Activated naive CD4-positive, alpha-beta T cell treated with anti-CD3 and anti-CD28 coated beads, Interleukin-2, amount 50 U/mL, for 72 hours (primary cell): Measurements from ENCODE around the gene TTC23. TPM values are rescaled to one million over a fixed set of nuclear protein-coding genes. Genes with fewer than 3 reads are reported as not detected.

Experiments
- ATAC-seq, 2 donors: fragments of 150-1000 bp; cut with Tn5 transposase; 2 replicates each; pipeline ENCODE4 v1.10.0; 2021; ENCODE audit warnings: mild to moderate bottlenecking in 2 of 2, moderate library complexity in 2 of 2
- DNase-seq, 2 donors: peaks; one replicate each; pipeline ENCODE4 v3.0.0; 2021 to 2022; ENCODE audit warnings: low spot score in 2 of 2
- H3K27ac Mint-ChIP-seq, 2 donors: one replicate each; pipeline ENCODE4 v1.8.0; 2022; ENCODE audit warnings: mild to moderate bottlenecking in 2 of 2, mixed read lengths in 2 of 2
- H3K36me3 Mint-ChIP-seq, 2 donors: one replicate each; pipeline ENCODE4 v1.8.0; 2022; ENCODE audit warnings: mixed read lengths in 2 of 2
- H3K9me3 Mint-ChIP-seq, 2 donors: one replicate each; pipeline ENCODE4 v1.8.0; 2022; ENCODE audit warnings: mixed read lengths in 2 of 2
- total RNA-seq, 2 donors: library from RNA; stranded (reverse); gene quantifications; one replicate each; pipeline ENCODE4 v1.2.3, GENCODE V29; 2022

Gene TTC23
- total RNA-seq, 2 donors from 2014 or later: 3.1 to 3.6 TPM

GRCh38 chr15:99163271-99164062, 85.9 kb downstream of the TTC23 start:
- H3K36me3 Mint-ChIP-seq: no peaks in the 10 kb centered on the region
- H3K9me3 Mint-ChIP-seq: no peaks in the 10 kb centered on the region
- no peak overlapping the region for H3K27ac Mint-ChIP-seq
- DNase-seq (no peak), ATAC-seq (no peak)

DNA sequence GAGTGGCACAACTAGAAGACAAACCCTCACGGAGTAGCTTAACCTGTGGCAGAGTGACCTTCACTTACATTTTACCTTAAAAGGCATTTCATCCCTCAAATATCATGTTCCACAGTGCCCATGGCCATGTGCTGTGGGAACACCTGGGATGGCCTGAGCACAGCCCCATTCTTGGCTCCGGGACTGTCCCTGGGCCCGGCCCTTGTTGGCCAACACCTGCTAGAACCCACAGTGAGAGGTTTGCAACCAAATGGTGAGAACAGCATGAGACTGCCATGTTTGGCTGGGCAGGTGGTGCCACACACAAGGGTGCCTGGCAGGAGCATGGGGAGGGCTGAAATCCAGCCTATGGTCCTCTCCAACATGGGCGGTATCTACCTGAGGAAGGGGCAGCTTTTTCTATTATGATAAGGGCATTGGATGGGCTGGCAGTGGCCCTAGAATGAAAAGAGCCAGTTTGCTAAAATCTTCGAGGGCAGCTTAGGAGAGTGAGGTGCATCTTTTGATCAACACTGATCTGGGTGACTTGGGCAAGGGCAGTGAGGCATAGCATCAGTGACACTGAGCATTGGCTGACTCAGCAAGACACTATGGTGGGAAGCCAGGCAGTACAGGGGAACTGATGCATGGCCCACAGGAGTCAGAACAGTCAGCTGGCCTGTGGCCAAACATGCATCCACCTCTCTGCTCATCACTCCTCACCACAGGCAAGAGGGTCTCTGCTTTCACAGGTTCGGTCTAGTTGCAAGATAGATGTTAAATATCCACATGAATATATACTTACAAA, 90.6 kb downstream of the TTC23 start:
- Mint-ChIP-seq H3K9me3 (no peaks in the 10 kb centered on the region), H3K27ac (peak overlapping the region in 1 of 2 donors; percentile 87)
- DNase-seq: no peak

DNA sequence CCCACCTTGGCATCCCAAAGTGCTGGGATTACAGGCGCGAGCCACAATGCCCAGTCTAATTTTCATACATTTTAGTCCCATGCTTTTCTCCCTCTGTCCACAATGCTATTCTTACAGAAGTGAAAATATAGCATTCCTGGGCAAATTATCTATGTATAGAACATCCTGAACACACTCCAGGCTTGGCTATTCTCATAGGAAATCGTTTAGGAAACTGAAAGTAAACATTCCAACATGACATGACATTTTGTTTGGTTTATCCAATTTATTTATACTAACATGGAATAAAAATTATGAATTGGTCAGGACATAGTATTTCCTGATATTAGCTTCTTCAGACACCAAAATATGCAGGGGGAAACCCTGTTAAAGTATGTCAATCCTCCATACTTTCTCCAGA, 91.9 kb downstream of the TTC23 start:
- H3K27ac Mint-ChIP-seq: no peak overlapping the region
- H3K36me3 Mint-ChIP-seq: no peaks in the 10 kb centered on the region
- ATAC-seq (no peak), DNase-seq (no peak)
- no peaks in the 10 kb centered on the region for H3K9me3 Mint-ChIP-seq

More for the DNA sequence above, 90.6 kb downstream of the TTC23 start:
- no peak for ATAC-seq
- H3K36me3 Mint-ChIP-seq: no peaks in the 10 kb centered on the region

- Mint-ChIP-seq H3K36me3 (no peaks in the 10 kb centered on the region), H3K27ac (no peak overlapping the region), H3K9me3 (no peaks in the 10 kb centered on the region)
- no peak for DNase-seq
- no peak for ATAC-seq
These were observed 93.4 kb downstream of the TTC23 start for GRCh38 chr15:99155961-99156443.

- no peak for DNase-seq
- ATAC-seq: no peak
- H3K9me3 Mint-ChIP-seq: no peaks in the 10 kb centered on the region
- H3K36me3 Mint-ChIP-seq: no peaks in the 10 kb centered on the region
- H3K27ac Mint-ChIP-seq: no peak overlapping the region
These were observed 95.1 kb downstream of the TTC23 start for GRCh38 chr15:99154271-99154670.

GRCh38 chr15:99153026-99153535, 96.3 kb downstream of the TTC23 start:
- no peaks in the 10 kb centered on the region for H3K36me3 Mint-ChIP-seq

DNA sequence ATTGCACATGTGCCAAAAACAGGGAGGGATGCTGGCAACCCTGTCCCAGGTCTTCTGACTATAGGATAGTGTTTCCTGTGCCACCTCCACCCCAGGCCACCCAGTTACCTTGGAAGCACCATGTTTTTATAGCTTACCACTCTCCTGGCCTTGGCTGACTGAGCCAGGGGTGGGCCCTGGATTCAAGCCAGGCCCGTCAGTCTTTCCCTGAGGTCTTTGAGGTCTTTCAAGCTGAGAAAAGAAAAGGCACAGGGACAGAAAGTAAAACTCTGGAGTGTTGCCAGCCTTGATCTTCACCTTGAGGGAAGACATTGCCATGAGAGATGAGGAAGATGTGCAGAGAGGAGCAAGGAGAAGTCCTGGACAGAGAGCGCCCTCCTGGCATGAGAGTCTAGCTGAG, 98.2 kb downstream of the TTC23 start:
- Mint-ChIP-seq H3K36me3 (no peaks in the 10 kb centered on the region), H3K9me3 (no peaks in the 10 kb centered on the region), H3K27ac (peak overlapping the region; percentile 9 to 47)
- DNase-seq: no peak
- no peak for ATAC-seq

More at GRCh38 chr15:99153026-99153535, 96.3 kb downstream of the TTC23 start:
- DNase-seq: no peak
- ATAC-seq: no peak
- H3K9me3 Mint-ChIP-seq: no peaks in the 10 kb centered on the region
- H3K27ac Mint-ChIP-seq: peak overlapping the region in 1 of 2 donors; percentile 50

GRCh38 chr15:99149366-99149765, 100.0 kb downstream of the TTC23 start:
- Mint-ChIP-seq H3K27ac (no peak overlapping the region), H3K9me3 (no peaks in the 10 kb centered on the region), H3K36me3 (no peaks in the 10 kb centered on the region)
- DNase-seq: no peak
- ATAC-seq: no peak

DNA sequence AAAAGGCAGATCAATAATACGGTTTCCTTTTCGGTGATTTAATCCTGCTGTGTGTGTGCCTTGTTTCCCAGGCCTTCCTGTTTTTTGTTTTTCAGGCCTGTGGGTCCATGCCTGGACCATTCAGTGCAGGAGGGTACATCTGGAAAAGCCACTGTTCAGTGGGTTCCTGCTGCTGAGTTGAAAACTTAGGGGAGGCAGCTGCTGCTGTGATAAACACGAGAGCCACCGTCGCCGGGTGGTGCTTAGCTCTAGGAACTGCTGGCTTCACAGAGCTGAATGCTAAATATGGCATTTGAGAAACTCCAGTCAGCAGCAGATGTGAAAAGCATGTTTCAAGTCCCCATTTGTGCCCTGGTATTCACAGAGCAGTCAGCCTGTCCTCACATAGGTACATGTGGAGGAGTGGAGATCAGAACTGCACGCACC, 100.5 kb downstream of the TTC23 start:
- H3K36me3 Mint-ChIP-seq: no peaks in the 10 kb centered on the region
- no peaks in the 10 kb centered on the region for H3K9me3 Mint-ChIP-seq
- DNase-seq (no peak), ATAC-seq (no peak)
- no peak overlapping the region for H3K27ac Mint-ChIP-seq

GRCh38 chr15:99146661-99147060, 102.7 kb downstream of the TTC23 start:
- Mint-ChIP-seq H3K27ac (no peak overlapping the region), H3K36me3 (no peaks in the 10 kb centered on the region), H3K9me3 (no peaks in the 10 kb centered on the region)
- no peak for DNase-seq
- no peak for ATAC-seq

DNA sequence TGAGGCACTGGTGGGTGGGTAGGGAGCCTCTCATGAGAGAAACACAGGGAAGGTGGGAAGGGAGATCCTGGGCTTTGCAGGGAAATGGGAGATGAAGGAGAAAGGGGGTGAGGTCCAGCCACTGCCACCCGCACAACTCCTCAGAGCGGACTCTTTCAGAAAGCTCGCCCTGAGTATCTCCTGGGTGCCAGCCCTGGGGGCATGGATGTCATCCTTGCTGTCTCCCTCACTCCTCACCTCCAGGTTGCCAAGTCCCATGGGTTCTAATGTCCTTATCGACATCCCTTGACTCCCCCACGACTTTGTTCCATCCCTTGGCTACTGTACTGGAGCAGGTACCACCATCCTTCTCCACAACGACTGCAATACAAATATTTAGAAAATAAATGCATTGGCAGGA, 103.6 kb downstream of the TTC23 start:
- ATAC-seq (no peak), DNase-seq (no peak)
- Mint-ChIP-seq H3K36me3 (no peaks in the 10 kb centered on the region), H3K9me3 (no peaks in the 10 kb centered on the region), H3K27ac (no peak overlapping the region)

GRCh38 chr15:99145005-99145404, 104.4 kb downstream of the TTC23 start:
- ATAC-seq (no peak), DNase-seq (no peak)
- H3K9me3 Mint-ChIP-seq: no peaks in the 10 kb centered on the region
- no peaks in the 10 kb centered on the region for H3K36me3 Mint-ChIP-seq
- H3K27ac Mint-ChIP-seq: no peak overlapping the region

DNA sequence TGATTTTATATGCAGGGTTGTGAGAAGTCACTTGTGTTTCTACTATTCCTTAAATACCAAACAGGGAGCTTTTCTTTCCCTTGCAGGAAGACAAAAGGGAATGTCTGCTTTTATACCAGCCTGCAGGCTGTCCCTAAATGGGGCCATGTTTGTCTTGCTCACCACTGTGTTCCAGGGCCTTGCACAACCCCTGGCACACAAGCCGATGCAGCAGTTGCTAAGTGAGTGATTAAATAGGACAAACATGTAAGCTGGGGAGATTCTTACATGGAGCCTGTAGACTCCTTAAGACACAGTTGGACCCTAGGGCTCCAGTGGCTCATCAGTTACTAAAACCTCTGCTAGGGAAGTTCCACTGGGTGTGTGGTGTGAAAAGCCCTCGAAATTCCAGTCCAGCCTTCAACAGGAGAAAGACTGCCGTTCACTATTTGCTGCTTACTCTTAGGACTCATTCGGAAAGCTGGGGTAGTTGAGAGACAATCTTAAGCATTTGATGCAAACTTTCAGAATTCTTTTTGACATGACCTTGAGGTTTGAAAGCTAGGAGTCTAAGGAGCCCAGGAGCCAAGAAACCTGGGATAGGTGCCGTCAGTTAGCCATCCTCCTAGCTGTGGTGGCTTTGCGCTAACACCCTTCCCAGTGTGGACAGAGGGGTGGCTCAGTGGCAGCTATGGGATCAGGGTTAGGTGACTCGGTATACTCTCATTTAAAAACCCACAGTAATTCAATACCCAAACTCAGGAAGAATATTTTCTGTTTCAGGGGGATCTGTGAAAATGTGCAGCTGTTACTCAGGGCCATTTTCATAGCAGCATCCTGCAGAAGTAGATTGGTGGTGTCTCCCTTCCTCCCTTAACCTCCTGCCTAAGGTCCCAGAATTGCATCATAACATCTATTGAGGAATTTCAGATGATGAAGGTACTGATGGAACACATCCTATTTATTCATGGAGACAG, 105.4 kb downstream of the TTC23 start:
- H3K27ac Mint-ChIP-seq: no peak overlapping the region

GRCh38 chr15:99143242-99143641, 106.1 kb downstream of the TTC23 start:
- Mint-ChIP-seq H3K36me3 (no peaks in the 10 kb centered on the region), H3K9me3 (no peaks in the 10 kb centered on the region), H3K27ac (no peak overlapping the region)
- DNase-seq (no peak), ATAC-seq (no peak)

More for the DNA sequence above, 105.4 kb downstream of the TTC23 start:
- DNase-seq: no peak
- H3K9me3 Mint-ChIP-seq: no peaks in the 10 kb centered on the region
- no peak for ATAC-seq
- no peaks in the 10 kb centered on the region for H3K36me3 Mint-ChIP-seq

- Mint-ChIP-seq H3K27ac (no peak overlapping the region), H3K36me3 (no peaks in the 10 kb centered on the region), H3K9me3 (no peaks in the 10 kb centered on the region)
- DNase-seq (no peak), ATAC-seq (no peak)
These were observed 106.8 kb downstream of the TTC23 start for GRCh38 chr15:99142562-99142961.

DNA sequence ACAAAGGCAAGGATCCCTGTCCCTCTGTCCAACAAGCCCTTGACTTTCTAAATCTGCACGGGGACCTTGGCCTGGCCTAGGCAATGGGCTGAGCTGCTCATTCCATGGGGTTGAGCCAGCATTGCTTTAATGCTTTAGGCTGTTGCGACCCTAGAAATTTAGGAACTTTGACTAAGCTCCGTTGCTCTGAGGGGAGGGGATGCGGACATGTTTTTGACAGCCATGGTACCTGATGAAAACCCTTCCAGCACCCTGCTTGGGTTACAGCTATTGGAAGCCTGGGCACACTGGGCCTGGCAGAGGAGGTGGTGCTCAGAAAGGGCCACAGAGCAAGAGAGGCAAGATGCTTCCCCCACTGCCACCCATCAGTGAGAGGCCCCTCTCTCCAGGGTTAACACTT, 107.4 kb downstream of the TTC23 start:
- no peaks in the 10 kb centered on the region for H3K36me3 Mint-ChIP-seq
- H3K9me3 Mint-ChIP-seq: no peaks in the 10 kb centered on the region
- DNase-seq: no peak
- no peak overlapping the region for H3K27ac Mint-ChIP-seq
- no peak for ATAC-seq
